Forelimb muscle (tissue), 1 donor: ENCODE measurements around the gene TOLLIP. TPM values are rescaled to one million over a fixed set of nuclear protein-coding genes. Genes with fewer than 3 reads are reported as not detected.

ENCODE experiments used
- DNase-seq: peaks from one replicate; pipeline ENCODE4 v3.0.0-alpha.2; 2013; ENCODE audit warnings: low read depth
- polyA plus RNA-seq: library from polyadenylated mRNA; unstranded; fragments of 120-200 nt; gene quantifications from one replicate; pipeline ENCODE4 v1.2.1, GENCODE V29; 2013; ENCODE audit not compliant: insufficient read length

TOLLIP gene
- polyA plus RNA-seq, 1 donor = 31.7 TPM

GRCh38 chr11:1317432-1317831, 8.0 kb upstream of the TOLLIP start:
- DNase-seq = no peak

- no peak for DNase-seq
These were observed 1.5 kb upstream of the TOLLIP start for GRCh38 chr11:1310772-1311468.

- DNase-seq = no peak
These were observed 871 bp upstream of the TOLLIP start for GRCh38 chr11:1310318-1310687.

- DNase-seq = no peak
These were observed 512 bp downstream of the TOLLIP start for GRCh38 chr11:1308743-1309497.

GRCh38 chr11:1307998-1308742, 1.3 kb downstream of the TOLLIP start:
- DNase-seq = no peak

- DNase-seq = no peak
These were observed 2.1 kb downstream of the TOLLIP start for GRCh38 chr11:1307163-1307870.

- no peak for DNase-seq
These were observed 3.0 kb downstream of the TOLLIP start for GRCh38 chr11:1306186-1307162.

- DNase-seq = no peak
These were observed 3.9 kb downstream of the TOLLIP start for GRCh38 chr11:1305501-1306056.

- no peak for DNase-seq
These were observed 4.4 kb downstream of the TOLLIP start for GRCh38 chr11:1305063-1305495.

GRCh38 chr11:1304380-1304779, 5.1 kb downstream of the TOLLIP start:
- no peak for DNase-seq

- DNase-seq = no peak
These were observed 5.5 kb downstream of the TOLLIP start for GRCh38 chr11:1303973-1304372.

GRCh38 chr11:1303126-1303821, 6.2 kb downstream of the TOLLIP start:
- DNase-seq = no peak

- DNase-seq = no peak
These were observed 6.8 kb downstream of the TOLLIP start for GRCh38 chr11:1302461-1303125.

- DNase-seq = no peak
These were observed 7.4 kb downstream of the TOLLIP start for GRCh38 chr11:1302041-1302460.

GRCh38 chr11:1301220-1302000, 8.0 kb downstream of the TOLLIP start:
- DNase-seq = no peak

GRCh38 chr11:1300569-1301187, 8.8 kb downstream of the TOLLIP start:
- DNase-seq = no peak

GRCh38 chr11:1300121-1300520, 9.3 kb downstream of the TOLLIP start:
- DNase-seq = no peak

GRCh38 chr11:1299621-1300020, 9.8 kb downstream of the TOLLIP start:
- no peak for DNase-seq
